ENCODE measurements around the gene VGLL2. TPM values are rescaled to one million over a fixed set of nuclear protein-coding genes. Genes with fewer than 3 reads are reported as not detected.

VGLL2 gene
- total and polyA plus RNA-seq, 2 donors (not counting 3 experiments of a cell fraction or from before 2014, with no cell fraction given): not detected

DNA sequence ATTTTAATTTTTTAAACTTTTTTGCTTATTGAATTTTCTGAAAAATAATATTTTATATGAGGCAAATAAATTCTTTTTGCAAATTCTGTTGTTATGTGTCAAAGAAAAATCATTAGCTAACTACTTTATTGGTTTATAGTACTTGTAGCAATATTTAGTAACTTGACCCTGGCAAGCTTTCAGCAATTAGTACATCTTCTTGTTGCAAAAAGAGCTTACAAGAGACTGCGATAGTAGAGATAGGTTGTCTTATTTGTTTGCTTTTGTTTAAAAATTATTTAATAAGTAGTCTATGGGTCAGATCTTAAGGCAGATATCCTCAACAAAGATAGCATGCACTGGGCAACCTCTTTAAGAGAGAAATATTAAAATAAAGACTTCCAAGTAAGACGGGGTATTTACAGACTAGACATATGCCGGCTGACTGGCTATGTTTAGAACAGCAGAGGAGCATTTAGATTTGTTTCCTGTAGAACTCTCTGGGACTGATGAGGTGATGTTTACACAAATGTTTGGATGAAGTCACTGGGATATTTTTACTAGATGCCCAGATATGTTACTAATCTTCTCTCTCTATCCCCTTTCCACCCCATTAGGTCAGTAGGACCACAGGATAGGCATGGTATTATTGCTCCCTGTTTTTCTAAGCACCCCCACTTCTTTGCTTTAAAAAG is 25.0 kb downstream of the VGLL2 start:
- H3K27me3 ChIP-seq (ENCODE audit: control insufficient read depth in 2 of 2, insufficient read depth in 2 of 2, low read length in 2 of 2): no peaks in the 10 kb centered on the region
- no peak overlapping the region for H3K4me2 ChIP-seq (ENCODE audit: insufficient read depth, low read length)
- H3K36me3 ChIP-seq (ENCODE audit: control insufficient read depth in 2 of 2, extremely low read depth in 1 of 2, insufficient read depth in 2 of 2, low read length in 2 of 2): no peaks in the 10 kb centered on the region
- H4K20me1 ChIP-seq (replicated peaks; ENCODE audit: control insufficient read depth, extremely low read depth, insufficient read depth, low read length): no peaks in the 10 kb centered on the region
- FAIRE-seq (no peak), DNase-seq (ENCODE audit: low read depth, low spot score) (no peak)
- dilution Hi-C loops (cut with MboI; ENCODE audit: extremely low pct_ligation_motif_present, low sequenced_read_pairs) (no loop called here), intact Hi-C loops (cut with micrococcal nuclease) (no loop called here)
- no peaks in the 10 kb centered on the region for H3K9me3 ChIP-seq (replicated peaks; ENCODE audit: control insufficient read depth, insufficient read depth, low read length)
- no peak overlapping the region for H3K27ac ChIP-seq (ENCODE audit: insufficient read depth, low read depth, low read length)
- H3K9ac ChIP-seq (replicated peaks; ENCODE audit: extremely low read depth, insufficient read depth, low read length): no peak overlapping the region
- H3K79me2 ChIP-seq (ENCODE audit: control insufficient read depth, insufficient read depth, low read length): no peaks in the 10 kb centered on the region
- TF ChIP-seq FOS (IDR thresholded peaks at IDR 0.05; ENCODE audit: borderline replicate concordance, insufficient read depth, low read length) (no peak), POLR2A (IDR thresholded peaks at IDR 0.05; ENCODE audit: low read depth, low read length) (no peak), EZH2 (IDR thresholded peaks at IDR 0.05; ENCODE audit: borderline replicate concordance, low read depth, low read length, severe bottlenecking) (no peak)
- TF ChIP-seq, protein P1, sequence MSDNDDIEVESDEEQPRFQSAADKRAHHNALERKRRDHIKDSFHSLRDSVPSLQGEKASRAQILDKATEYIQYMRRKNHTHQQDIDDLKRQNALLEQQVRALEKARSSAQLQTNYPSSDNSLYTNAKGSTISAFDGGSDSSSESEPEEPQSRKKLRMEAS (IDR thresholded peaks at IDR 0.05; ENCODE audit: insufficient read depth, insufficient read length): no peak
- ChIA-PET POLR2A (no interaction called here), CTCF (interaction anchor here (1.2 kb wide), 2 partner anchors 10 to 132 kb away, joined by 3 read pairs; no protein-coding TSS in a partner anchor)
- no TSS peak for BruUV-seq (replicated peaks)
- H3K9me1 ChIP-seq (replicated peaks; ENCODE audit: control insufficient read depth, extremely low read depth, insufficient read depth, low read length): no peaks in the 10 kb centered on the region
- H3K4me1 ChIP-seq (ENCODE audit: control insufficient read depth, extremely low read depth, insufficient read depth, low read length): no peaks in the 10 kb centered on the region
- H3K4me3 ChIP-seq (replicated peaks in 1 of 3; ENCODE audit: insufficient read depth in 1 of 3, low read depth in 1 of 3, low read length in 3 of 3): no peak overlapping the region
- no peak overlapping the region for H2AFZ ChIP-seq (ENCODE audit: low read depth, low read length)

DNA sequence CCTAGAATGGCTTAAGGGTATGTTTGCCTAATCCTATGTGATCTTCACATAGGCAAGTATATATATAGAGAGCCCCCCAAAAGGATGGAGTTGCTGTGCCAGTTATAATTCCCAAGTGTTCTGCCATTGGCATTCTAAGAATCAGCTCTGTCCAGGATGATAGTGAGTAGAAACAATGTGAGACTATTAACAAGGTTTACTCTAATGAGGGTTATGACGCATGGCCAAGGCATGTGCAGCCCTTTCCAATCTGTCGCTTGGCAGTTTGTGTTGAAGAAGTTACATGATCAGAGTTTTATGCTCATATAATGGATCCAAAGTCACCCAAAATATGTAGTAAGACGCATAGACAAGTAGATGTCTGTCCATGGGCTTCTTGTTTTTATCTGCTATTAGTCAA is 33.6 kb downstream of the VGLL2 start:
- intact Hi-C loops (cut with micrococcal nuclease) (no loop called here), dilution Hi-C loops (cut with MboI; ENCODE audit: extremely low pct_ligation_motif_present, low sequenced_read_pairs) (no loop called here)
- no peaks in the 10 kb centered on the region for H3K4me1 ChIP-seq (ENCODE audit: control insufficient read depth, extremely low read depth, insufficient read depth, low read length)
- DNase-seq (ENCODE audit: low read depth, low spot score) (no peak), FAIRE-seq (no peak)
- no peak overlapping the region for H3K27ac ChIP-seq (ENCODE audit: insufficient read depth, low read depth, low read length)
- no peak overlapping the region for H3K4me3 ChIP-seq (replicated peaks in 1 of 3; ENCODE audit: insufficient read depth in 1 of 3, low read depth in 1 of 3, low read length in 3 of 3)
- ChIA-PET POLR2A (no interaction called here), CTCF (no interaction called here)
- H4K20me1 ChIP-seq (replicated peaks; ENCODE audit: control insufficient read depth, extremely low read depth, insufficient read depth, low read length): no peaks in the 10 kb centered on the region
- no peak overlapping the region for H3K9ac ChIP-seq (replicated peaks; ENCODE audit: extremely low read depth, insufficient read depth, low read length)
- H3K27me3 ChIP-seq (ENCODE audit: control insufficient read depth in 2 of 2, insufficient read depth in 2 of 2, low read length in 2 of 2): no peaks in the 10 kb centered on the region
- no TSS peak for BruUV-seq (replicated peaks)
- no peaks in the 10 kb centered on the region for H3K9me3 ChIP-seq (replicated peaks; ENCODE audit: control insufficient read depth, insufficient read depth, low read length)
- H3K79me2 ChIP-seq (ENCODE audit: control insufficient read depth, insufficient read depth, low read length): no peaks in the 10 kb centered on the region
- no peaks in the 10 kb centered on the region for H3K9me1 ChIP-seq (replicated peaks; ENCODE audit: control insufficient read depth, extremely low read depth, insufficient read depth, low read length)
- no peaks in the 10 kb centered on the region for H3K36me3 ChIP-seq (ENCODE audit: control insufficient read depth in 2 of 2, extremely low read depth in 1 of 2, insufficient read depth in 2 of 2, low read length in 2 of 2)
- H2AFZ ChIP-seq (ENCODE audit: low read depth, low read length): no peak overlapping the region
- H3K4me2 ChIP-seq (ENCODE audit: insufficient read depth, low read length): no peak overlapping the region
- TF ChIP-seq MYC (IDR thresholded peaks at IDR 0.05; ENCODE audit: low read depth, low read length) (no peak), GATA2 (IDR thresholded peaks at IDR 0.05; ENCODE audit: insufficient read depth, insufficient read length, low read depth, low read length) (no peak), JUN (IDR thresholded peaks at IDR 0.05; ENCODE audit: borderline replicate concordance, insufficient read depth, insufficient read length, low read depth) (no peak), EZH2 (IDR thresholded peaks at IDR 0.05; ENCODE audit: borderline replicate concordance, low read depth, low read length, severe bottlenecking) (no peak), POLR2AphosphoS5 (IDR thresholded peaks at IDR 0.05; ENCODE audit: insufficient read depth, low read depth, low read length) (no peak), POLR2A (IDR thresholded peaks at IDR 0.05; ENCODE audit: low read depth, low read length) (no peak), FOS (IDR thresholded peaks at IDR 0.05; ENCODE audit: borderline replicate concordance, insufficient read depth, low read length) (no peak)
- TF ChIP-seq, protein P2, sequence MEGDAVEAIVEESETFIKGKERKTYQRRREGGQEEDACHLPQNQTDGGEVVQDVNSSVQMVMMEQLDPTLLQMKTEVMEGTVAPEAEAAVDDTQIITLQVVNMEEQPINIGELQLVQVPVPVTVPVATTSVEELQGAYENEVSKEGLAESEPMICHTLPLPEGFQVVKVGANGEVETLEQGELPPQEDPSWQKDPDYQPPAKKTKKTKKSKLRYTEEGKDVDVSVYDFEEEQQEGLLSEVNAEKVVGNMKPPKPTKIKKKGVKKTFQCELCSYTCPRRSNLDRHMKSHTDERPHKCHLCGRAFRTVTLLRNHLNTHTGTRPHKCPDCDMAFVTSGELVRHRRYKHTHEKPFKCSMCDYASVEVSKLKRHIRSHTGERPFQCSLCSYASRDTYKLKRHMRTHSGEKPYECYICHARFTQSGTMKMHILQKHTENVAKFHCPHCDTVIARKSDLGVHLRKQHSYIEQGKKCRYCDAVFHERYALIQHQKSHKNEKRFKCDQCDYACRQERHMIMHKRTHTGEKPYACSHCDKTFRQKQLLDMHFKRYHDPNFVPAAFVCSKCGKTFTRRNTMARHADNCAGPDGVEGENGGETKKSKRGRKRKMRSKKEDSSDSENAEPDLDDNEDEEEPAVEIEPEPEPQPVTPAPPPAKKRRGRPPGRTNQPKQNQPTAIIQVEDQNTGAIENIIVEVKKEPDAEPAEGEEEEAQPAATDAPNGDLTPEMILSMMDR (IDR thresholded peaks at IDR 0.05; ENCODE audit: extremely low read depth in 1 of 2, insufficient read depth in 1 of 2, low read depth in 1 of 2, low read length in 2 of 2): no peak
- TF ChIP-seq, protein P1 (IDR thresholded peaks at IDR 0.05; ENCODE audit: insufficient read depth, insufficient read length): no peak
